ENCODE measurements around the gene KCNT2.

DNA sequence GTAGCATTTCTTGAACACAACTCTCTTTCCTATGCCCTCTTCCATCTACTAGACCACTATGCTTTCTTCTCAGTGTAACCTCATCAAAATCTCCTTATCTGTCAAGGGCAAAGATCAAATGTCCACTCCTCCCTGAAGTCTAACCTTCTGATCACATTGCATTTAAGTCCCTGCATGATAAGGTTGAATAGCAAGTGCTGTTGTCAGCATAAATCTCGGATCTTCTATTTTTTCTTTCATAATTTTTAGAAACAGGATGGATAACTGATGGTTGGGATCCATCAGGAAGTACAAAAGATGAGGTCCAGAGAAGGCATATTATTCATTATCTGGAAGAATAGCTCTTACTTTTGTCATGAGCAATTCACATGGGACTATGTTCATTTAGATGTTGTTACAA, 41.0 kb downstream of the KCNT2 start:
- TF ChIP-seq CTCF (IDR thresholded peaks at IDR 0.05 in 2 of 3, conservative IDR thresholded peaks at IDR 0.05 in 1 of 3; ENCODE audit: borderline replicate concordance in 1 of 3, insufficient read depth in 1 of 3, low read depth in 2 of 3, low read length in 2 of 3): no peak
- TF ChIP-seq POLR2A (IDR thresholded peaks at IDR 0.05; ENCODE audit: borderline replicate concordance, extremely low read depth, insufficient read depth, insufficient read length): no peak
- no peak for TF ChIP-seq SRF (IDR thresholded peaks at IDR 0.05; ENCODE audit: low read depth)
- no peak for TF ChIP-seq SIN3A (IDR thresholded peaks at IDR 0.05; ENCODE audit: low read depth)
- no peak for TF ChIP-seq TCF7L2 (IDR thresholded peaks at IDR 0.05; ENCODE audit: borderline replicate concordance, extremely low read depth, insufficient read depth, insufficient read length)
- TF ChIP-seq POLR2AphosphoS5 (IDR thresholded peaks at IDR 0.05; ENCODE audit: low read depth, low read length): no peak
- no peak for TF ChIP-seq SP1 (IDR thresholded peaks at IDR 0.05; ENCODE audit: low read depth)

Measured in HCT116 (cell line).